Activated CD8-positive, alpha-beta memory T cell treated with anti-CD3 and anti-CD28 coated beads for 4 hours (primary cell): Measurements from ENCODE around the gene XRCC5.

Source experiments
- DNase-seq, 2 donors: peaks; one replicate each; pipeline ENCODE4 v3.0.0-alpha.2; 2020; ENCODE audit warnings: low read depth in 2 of 2

Gene XRCC5

DNA sequence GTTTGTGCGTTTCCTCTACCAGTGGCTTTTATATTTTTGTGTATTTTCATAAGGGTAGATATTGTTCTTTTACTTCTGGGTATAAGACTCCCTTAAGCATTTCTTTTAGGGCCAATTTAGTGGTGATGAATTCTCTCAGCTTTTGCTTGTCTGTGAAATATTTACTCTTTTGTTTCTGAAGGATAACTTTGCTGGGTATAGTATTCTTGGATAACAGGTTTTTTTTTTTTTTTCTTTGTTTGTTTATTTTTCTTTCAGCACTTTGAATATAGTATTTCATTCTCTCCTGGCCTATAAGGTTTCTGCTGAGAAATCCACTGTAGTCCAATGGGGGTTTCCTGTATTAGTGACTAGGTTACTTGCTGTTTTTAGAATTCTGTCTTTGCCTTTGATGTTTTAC lies 122.7 kb downstream of the XRCC5 start:
- DNase-seq = no peak

DNA sequence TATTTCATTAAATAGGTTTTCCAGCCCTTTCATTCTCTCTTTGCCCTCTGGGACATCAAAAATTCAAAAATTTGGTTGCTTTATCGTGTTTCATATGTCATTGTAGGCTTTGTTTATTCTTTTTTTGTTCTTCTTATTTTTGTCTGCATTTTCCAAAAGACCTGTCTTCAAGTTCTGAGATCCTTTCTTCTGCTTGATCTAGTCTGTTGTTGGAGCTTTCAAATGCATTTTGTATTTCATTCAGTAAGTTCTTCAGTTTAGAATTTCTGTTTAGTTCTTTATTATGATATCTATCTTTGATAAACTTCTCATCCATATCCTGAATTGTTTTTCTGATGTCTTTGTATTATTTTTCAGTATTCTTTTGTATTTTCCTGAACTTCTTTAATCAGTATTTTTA lies 123.6 kb downstream of the XRCC5 start:
- DNase-seq = no peak

GRCh38 chr2:216233281-216233995 lies 124.3 kb downstream of the XRCC5 start:
- DNase-seq = no peak

- DNase-seq = no peak
These were observed 125.0 kb downstream of the XRCC5 start for GRCh38 chr2:216234106-216234505.

DNA sequence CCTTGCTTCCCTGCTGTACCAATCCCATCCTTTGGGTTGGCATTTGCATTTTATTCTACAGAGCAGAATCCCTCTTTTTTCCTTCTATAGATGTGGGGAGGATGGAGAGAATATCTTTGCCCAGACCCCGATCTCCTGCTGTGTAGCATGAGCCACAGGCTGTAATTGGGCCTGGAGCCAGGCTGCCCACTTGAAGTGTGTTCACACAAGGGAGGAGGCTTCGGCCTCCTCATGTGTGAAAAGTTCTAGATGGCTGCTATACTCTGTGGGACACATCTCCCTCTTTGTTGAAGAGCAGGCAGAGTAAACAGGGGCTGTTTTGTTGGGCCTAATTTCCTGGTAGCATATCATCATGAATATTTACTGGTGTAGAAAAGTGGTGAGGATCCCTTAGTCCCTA lies 126.3 kb downstream of the XRCC5 start:
- no peak for DNase-seq

DNA sequence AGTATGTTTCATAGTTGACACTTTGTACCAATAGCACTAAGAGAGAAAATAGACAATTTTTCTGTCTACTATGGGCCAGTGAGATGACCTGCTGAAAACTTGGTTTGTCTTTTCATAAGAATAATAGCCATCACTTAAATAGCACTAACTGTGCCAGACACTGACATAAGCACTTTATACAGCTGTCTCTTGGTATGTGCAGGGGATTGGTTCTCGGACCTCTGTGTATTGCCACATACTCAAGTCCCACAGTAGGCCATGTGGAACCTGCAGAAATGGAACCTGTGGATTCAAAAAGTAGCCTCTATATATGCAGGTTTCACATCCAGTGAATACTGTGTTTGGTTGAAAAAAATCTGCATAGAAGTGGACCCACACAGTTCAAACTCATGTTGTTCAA lies 126.7 kb downstream of the XRCC5 start:
- DNase-seq = no peak

GRCh38 chr2:216236486-216236885 lies 127.3 kb downstream of the XRCC5 start:
- no peak for DNase-seq

- DNase-seq = no peak
These were observed 133.2 kb downstream of the XRCC5 start for GRCh38 chr2:216242365-216242764.

DNA sequence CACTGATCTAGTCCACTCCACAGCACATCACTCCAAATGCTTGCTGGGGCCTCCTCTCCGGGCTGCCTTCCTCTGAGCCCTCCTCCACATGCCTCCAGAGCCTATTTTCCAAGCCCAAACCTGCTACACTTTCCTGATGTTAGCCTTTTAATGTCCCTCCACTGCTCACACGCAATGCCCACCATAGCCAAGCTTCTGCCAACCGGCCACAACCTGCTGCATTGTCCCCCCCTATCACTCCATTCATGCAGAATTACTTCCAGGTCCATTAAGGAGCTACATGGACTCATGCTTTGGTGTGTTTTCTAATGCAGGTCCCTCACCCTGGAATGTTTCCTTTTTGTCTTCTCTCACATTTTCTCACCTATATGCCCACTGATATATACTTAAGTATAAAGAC lies 133.9 kb downstream of the XRCC5 start:
- DNase-seq = no peak

- DNase-seq = no peak
These were observed 136.3 kb downstream of the XRCC5 start for GRCh38 chr2:216245391-216245975.

GRCh38 chr2:216246766-216247165 lies 137.6 kb downstream of the XRCC5 start:
- DNase-seq = no peak
